ENCODE data around the gene IQSEC1. TPM values are rescaled to one million over a fixed set of nuclear protein-coding genes. Genes with fewer than 3 reads are reported as not detected.

IQSEC1 gene
- polyA plus RNA-seq, 1 experiment: 4.8 TPM

DNA sequence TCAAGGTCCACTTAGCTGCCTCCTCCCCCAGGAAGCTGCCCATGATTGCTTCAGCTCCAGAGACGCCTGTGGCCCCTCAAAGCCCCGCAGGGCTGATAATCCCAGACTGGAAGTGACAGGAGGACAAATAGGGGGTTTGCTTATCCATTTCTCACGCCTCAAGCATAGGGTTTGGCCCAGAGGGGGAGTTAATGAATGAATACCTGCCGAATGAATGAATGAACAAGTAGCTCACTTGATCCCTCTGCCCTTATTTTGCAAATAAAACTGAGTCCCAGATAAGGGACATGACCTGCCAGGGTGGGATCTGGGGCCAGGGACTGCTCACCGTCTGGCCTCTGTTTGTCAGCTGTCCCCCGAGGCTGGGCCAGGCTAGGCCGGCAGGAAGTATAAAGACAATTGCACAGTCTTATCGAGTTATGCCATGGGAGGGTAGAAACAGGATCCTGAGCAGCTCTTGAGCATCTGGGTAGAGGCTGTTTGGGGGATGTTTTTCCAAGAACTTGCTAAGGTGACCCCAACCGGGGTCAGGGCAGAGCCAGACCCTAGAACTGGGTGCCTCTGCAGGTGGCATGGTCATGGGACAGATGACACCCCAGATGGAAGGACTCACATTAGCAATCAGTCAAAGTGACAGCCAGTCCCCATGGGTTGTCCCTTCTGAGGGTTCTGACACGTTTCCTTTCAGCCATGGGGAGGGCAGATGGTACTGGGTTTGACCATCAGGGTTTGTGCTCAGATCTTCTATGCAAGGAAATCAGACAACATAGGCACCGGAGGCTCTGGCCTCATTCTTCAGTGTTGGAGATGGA lies 45.0 kb downstream of the IQSEC1 start:
- peaks cover 1% of the 10 kb centered on the region; the same call in 1 of the 2 replicates for H3K27me3 ChIP-seq (ENCODE audit: control insufficient read depth, insufficient read depth, low read length)
- no peak for DNase-seq (ENCODE audit: low read depth)
- H3K36me3 ChIP-seq (ENCODE audit: control insufficient read depth, insufficient read depth, low read length): no peaks in the 10 kb centered on the region
- POLR2A ChIA-PET: no interaction called here
- no peak overlapping the region for H3K4me3 ChIP-seq (ENCODE audit: low read depth, low read length)
- TF ChIP-seq CTCF (IDR thresholded peaks at IDR 0.05; ENCODE audit: insufficient read depth, low read depth, low read length): no peak
- CTCF ChIA-PET: no interaction called here

DNA sequence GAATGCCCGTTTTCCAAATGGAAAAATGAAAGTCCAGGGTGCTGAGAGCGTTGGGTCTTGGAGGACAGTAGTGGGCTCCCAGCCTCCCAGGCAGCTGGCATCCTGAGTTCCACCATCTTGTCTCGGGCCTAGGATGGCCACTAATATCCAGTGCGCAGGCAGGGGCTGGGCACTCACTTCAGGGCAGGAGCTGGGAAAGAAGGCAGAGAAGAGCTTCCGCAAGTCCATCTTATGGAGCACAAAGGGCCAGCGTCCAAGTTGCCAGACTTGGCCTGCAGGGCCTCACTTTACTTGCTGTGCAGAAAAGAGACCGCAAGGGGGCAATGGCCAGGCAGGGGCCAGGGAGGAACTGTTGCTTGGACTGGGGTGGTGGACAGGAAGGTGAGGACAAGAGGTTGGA lies 46.1 kb downstream of the IQSEC1 start:
- ChIA-PET CTCF (no interaction called here), POLR2A (no interaction called here)
- no peak for TF ChIP-seq CTCF (IDR thresholded peaks at IDR 0.05; ENCODE audit: insufficient read depth, low read depth, low read length)
- Histone ChIP-seq H3K36me3 (ENCODE audit: control insufficient read depth, insufficient read depth, low read length) (no peaks in the 10 kb centered on the region), H3K4me3 (ENCODE audit: low read depth, low read length) (no peak overlapping the region), H3K27me3 (ENCODE audit: control insufficient read depth, insufficient read depth, low read length) (peaks cover 1% of the 10 kb centered on the region; the same call in 1 of the 2 replicates)
- no peak for DNase-seq (ENCODE audit: low read depth)

DNA sequence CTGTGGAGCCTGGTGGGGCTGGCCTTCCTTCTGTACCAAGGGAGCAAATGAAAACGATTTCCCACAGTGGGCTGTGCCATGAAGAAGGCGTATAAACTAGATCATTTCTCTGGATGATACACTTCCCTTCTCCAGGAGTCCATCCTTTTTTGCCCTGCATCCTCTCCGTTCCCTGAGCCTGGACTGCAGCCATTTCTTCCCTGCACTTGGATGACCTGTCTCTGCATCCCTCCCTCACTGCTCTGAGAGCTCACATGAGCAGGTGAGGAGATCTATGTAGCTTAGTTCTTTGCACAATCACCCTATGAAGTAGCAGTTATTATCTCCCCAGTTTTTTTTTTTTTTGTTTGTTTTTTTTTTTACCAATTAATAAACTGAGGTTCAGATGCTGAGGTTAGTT lies 46.7 kb downstream of the IQSEC1 start:
- H3K36me3 ChIP-seq (ENCODE audit: control insufficient read depth, insufficient read depth, low read length): no peaks in the 10 kb centered on the region
- no peak overlapping the region for H3K4me3 ChIP-seq (ENCODE audit: low read depth, low read length)
- no peaks in the 10 kb centered on the region; the same call in 1 of the 2 replicates for H3K27me3 ChIP-seq (ENCODE audit: control insufficient read depth, insufficient read depth, low read length)
- DNase-seq (ENCODE audit: low read depth): no peak
- POLR2A ChIA-PET: no interaction called here
- TF ChIP-seq CTCF (IDR thresholded peaks at IDR 0.05; ENCODE audit: insufficient read depth, low read depth, low read length): no peak
- CTCF ChIA-PET: interaction anchor here (1.2 kb wide), 1 partner anchor 13 kb away, joined by 3 read pairs; no protein-coding TSS in a partner anchor

GRCh38 chr3:13025778-13026518 lies 47.3 kb downstream of the IQSEC1 start:
- no peak for TF ChIP-seq CTCF (IDR thresholded peaks at IDR 0.05; ENCODE audit: insufficient read depth, low read depth, low read length)
- no peak for DNase-seq (ENCODE audit: low read depth)
- Histone ChIP-seq H3K27me3 (ENCODE audit: control insufficient read depth, insufficient read depth, low read length) (no peaks in the 10 kb centered on the region; the same call in 1 of the 2 replicates), H3K4me3 (ENCODE audit: low read depth, low read length) (no peak overlapping the region), H3K36me3 (ENCODE audit: control insufficient read depth, insufficient read depth, low read length) (no peaks in the 10 kb centered on the region)
- ChIA-PET CTCF (interaction anchor here (0.6 to 1.2 kb wide), 2 partner anchors 14 to 46 kb away, joined by 3 to 4 read pairs; no protein-coding TSS in a partner anchor), POLR2A (no interaction called here)

DNA sequence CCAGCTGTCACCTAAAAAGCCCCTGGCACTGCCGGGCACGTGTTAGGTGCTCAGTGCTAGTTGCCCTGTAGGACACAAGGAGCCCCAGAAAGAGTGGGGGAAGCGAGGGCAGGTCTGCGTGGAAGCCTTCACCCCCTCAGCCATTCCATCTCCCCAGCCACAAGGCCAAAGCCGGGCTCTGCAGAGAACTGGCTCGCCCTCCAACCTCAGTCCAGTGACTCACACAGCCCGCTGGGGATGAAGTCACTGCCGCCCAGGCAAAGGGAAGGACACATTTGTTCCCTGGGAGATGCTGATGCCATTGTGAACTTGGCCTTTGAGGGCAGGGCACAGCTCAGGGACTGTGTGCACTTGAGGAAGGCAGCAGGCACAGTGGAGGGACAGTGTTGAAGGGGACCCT lies 48.1 kb downstream of the IQSEC1 start:
- TF ChIP-seq CTCF (IDR thresholded peaks at IDR 0.05; ENCODE audit: insufficient read depth, low read depth, low read length): no peak
- H3K36me3 ChIP-seq (ENCODE audit: control insufficient read depth, insufficient read depth, low read length): no peaks in the 10 kb centered on the region
- ChIA-PET CTCF (interaction anchor here (0.6 kb wide), 1 partner anchor 47 kb away, joined by 4 read pairs; no protein-coding TSS in a partner anchor), POLR2A (no interaction called here)
- no peak for DNase-seq (ENCODE audit: low read depth)
- no peaks in the 10 kb centered on the region; the same call in 1 of the 2 replicates for H3K27me3 ChIP-seq (ENCODE audit: control insufficient read depth, insufficient read depth, low read length)
- H3K4me3 ChIP-seq (ENCODE audit: low read depth, low read length): no peak overlapping the region

All from BJ (cell line).